Endothelial cell of umbilical vein (primary cell): ENCODE results near the gene SYNE3. TPM values are rescaled to one million over a fixed set of nuclear protein-coding genes. Genes with fewer than 3 reads are reported as not detected.

Experiments
- BruUV-seq: library from RNA; stranded (reverse); fragments of 400-500 nt; replicated peaks from 2 replicates; lab custom pipeline; 2021; lab: Mats Ljungman, UMichigan
- CTCF ChIA-PET: fragments of 300-600, 350-600 bp; sonication (Branson Sonifier 250); formaldehyde crosslinking; loops from one replicate; lab custom pipeline; 2021; ENCODE audit warnings: antibody characterized with exemption, inconsistent platforms; lab: Charles Lee
- POLR2A ChIA-PET: fragments of 300-600, 350-600 bp; sonication (Branson Sonifier 250); formaldehyde crosslinking; loops from one replicate; lab custom pipeline; 2021; ENCODE audit warnings: antibody characterized with exemption, inconsistent platforms; lab: Charles Lee
- DNase-seq: peaks from one replicate; pipeline ENCODE4 v3.0.0-alpha.2; 2011; ENCODE audit warnings: low read depth, low spot score
- FAIRE-seq: peaks from 2 replicates; lab custom pipeline; 2011; peaks lifted over from hg19 to GRCh38; lab: Jason Lieb, UNC
- H2AFZ ChIP-seq: 2 replicates; pipeline ENCODE4 v1.6.0; 2012; ENCODE audit warnings: low read depth, low read length, control low read depth, inconsistent platforms
- H3K27ac ChIP-seq: 2 replicates; pipeline ENCODE4 v1.5.1; 2011; ENCODE audit warnings: low read depth, mild to moderate bottlenecking, control low read depth, low read length, moderate library complexity; ENCODE audit not compliant: insufficient read depth
- H3K27me3 ChIP-seq, 2 experiments: 2 replicates each; pipeline versions ENCODE4 v1.6.0 to v1.6.1; 2011; ENCODE audit warnings: low read length in 2 of 2, mixed read lengths in 1 of 2; ENCODE audit not compliant: control insufficient read depth in 2 of 2, insufficient read depth in 2 of 2
- H3K36me3 ChIP-seq, 2 experiments: 2 replicates in 1 of 2; 3 replicates in 1 of 2; pipeline ENCODE4 v1.5.1; 2011; ENCODE audit warnings: low read length in 2 of 2, mild to moderate bottlenecking in 1 of 2, moderate library complexity in 1 of 2; ENCODE audit not compliant: control insufficient read depth in 2 of 2, insufficient read depth in 2 of 2; ENCODE audit errors: extremely low read depth in 1 of 2
- H3K4me1 ChIP-seq: 3 replicates; pipeline ENCODE4 v1.5.1; 2011; ENCODE audit warnings: mild to moderate bottlenecking, low read length; ENCODE audit not compliant: control insufficient read depth, insufficient read depth; ENCODE audit errors: extremely low read depth
- H3K4me2 ChIP-seq: 2 replicates; pipeline ENCODE4 v1.6.1; 2011; ENCODE audit warnings: low read length, control low read depth, mixed read lengths; ENCODE audit not compliant: insufficient read depth
- H3K4me3 ChIP-seq, 3 experiments: fragments of 200-600 bp in 1 of 3; sonication (generic), shearing (Covaris generic) in 1 of 3; replicated peaks in 1 of 3; 2 replicates each; pipeline ENCODE4 v1.5.1; 2011 to 2016; ENCODE audit warnings: control low read depth in 3 of 3, low read length in 3 of 3, mild to moderate bottlenecking in 2 of 3, inconsistent platforms in 1 of 3, low read depth in 1 of 3, moderate library complexity in 1 of 3; ENCODE audit not compliant: insufficient read depth in 1 of 3
- H3K79me2 ChIP-seq: 2 replicates; pipeline ENCODE4 v1.6.0; 2012; ENCODE audit warnings: low read length, inconsistent platforms; ENCODE audit not compliant: control insufficient read depth, insufficient read depth
- H3K9ac ChIP-seq: replicated peaks from 2 replicates; pipeline ENCODE3; 2011; ENCODE audit warnings: low read length, control low read depth; ENCODE audit not compliant: insufficient read depth; ENCODE audit errors: extremely low read depth
- H3K9me1 ChIP-seq: replicated peaks from 3 replicates; pipeline ENCODE4 v1.6.0; 2011; ENCODE audit warnings: mild to moderate bottlenecking, low read length; ENCODE audit not compliant: control insufficient read depth, insufficient read depth; ENCODE audit errors: extremely low read depth
- H3K9me3 ChIP-seq: replicated peaks from 2 replicates; pipeline ENCODE4 v1.5.1; 2012; ENCODE audit warnings: low read length, inconsistent platforms; ENCODE audit not compliant: control insufficient read depth, insufficient read depth
- H4K20me1 ChIP-seq: replicated peaks from 2 replicates; pipeline ENCODE3; 2011; ENCODE audit warnings: mild to moderate bottlenecking, low read length; ENCODE audit not compliant: control insufficient read depth, insufficient read depth; ENCODE audit errors: extremely low read depth
- CTCF ChIP-seq, 2 donors: IDR thresholded peaks; 1 replicate in 1 of 2; 2 replicates in 1 of 2; pipeline ENCODE4 v1.5.1; 2011; ENCODE audit warnings: low read length in 2 of 2, mild to moderate bottlenecking in 2 of 2, moderate library complexity in 2 of 2, control low read depth in 1 of 2, inconsistent platforms in 1 of 2, low read depth in 1 of 2; ENCODE audit not compliant: insufficient read depth in 1 of 2; ENCODE audit errors: extremely low read depth in 1 of 2
- EZH2 ChIP-seq: IDR thresholded peaks from 2 replicates; pipeline ENCODE4 v1.6.1; 2012; ENCODE audit warnings: borderline replicate concordance, low read depth, mild to moderate bottlenecking, moderate library complexity, low read length, inconsistent platforms; ENCODE audit not compliant: severe bottlenecking
- FOS ChIP-seq: IDR thresholded peaks from 2 replicates; pipeline ENCODE4 v1.6.1; 2011; ENCODE audit warnings: mild to moderate bottlenecking, low read length, moderate library complexity, borderline replicate concordance; ENCODE audit not compliant: insufficient read depth
- GATA2 ChIP-seq: IDR thresholded peaks from 2 replicates; pipeline ENCODE4 v1.7.0; 2011; ENCODE audit warnings: low read depth, mild to moderate bottlenecking, moderate library complexity, mixed read lengths, low read length; ENCODE audit not compliant: insufficient read length, insufficient read depth
- JUN ChIP-seq: IDR thresholded peaks from 2 replicates; pipeline ENCODE4 v1.6.1; 2011; ENCODE audit warnings: borderline replicate concordance, low read depth; ENCODE audit not compliant: insufficient read length, insufficient read depth
- MAX ChIP-seq: IDR thresholded peaks from 2 replicates; pipeline ENCODE4 v1.6.1; 2011; ENCODE audit not compliant: insufficient read depth, insufficient read length
- MYC ChIP-seq: IDR thresholded peaks from one replicate; pipeline ENCODE4 v1.6.1; 2011; ENCODE audit warnings: mild to moderate bottlenecking, low read depth, low read length
- POLR2A ChIP-seq: IDR thresholded peaks from 2 replicates; pipeline ENCODE4 v1.6.1; 2012; ENCODE audit warnings: low read depth, mild to moderate bottlenecking, control low read depth, low read length
- POLR2AphosphoS5 ChIP-seq: IDR thresholded peaks from 2 replicates; pipeline ENCODE4 v1.6.1; 2012; ENCODE audit warnings: low read depth, mild to moderate bottlenecking, control low read depth, low read length, moderate library complexity; ENCODE audit not compliant: insufficient read depth
- dilution Hi-C: fragments of 300-500 bp; cut with MboI; formaldehyde crosslinking; loops from one replicate; pipeline ENCODE4 v1.15.0; 2019; ENCODE audit warnings: low sequenced_read_pairs; ENCODE audit not compliant: extremely low pct_ligation_motif_present
- intact Hi-C: fragments of 100-400 bp; cut with micrococcal nuclease; formaldehyde crosslinking; loops from one replicate; pipeline ENCODE4 v1.10.0; 2022
- polyA plus RNA-seq, 4 experiments: library from polyadenylated mRNA; depleted of rRNA in 3 of 4; stranded (reverse) in 3 of 4; unstranded in 1 of 4; fragments of >200 nt; gene quantifications; 2 replicates each; pipeline versions ENCODE4 v1.2.1 to v1.2.3, GENCODE V29; 2011 to 2012; ENCODE audit warnings: missing spikeins in 1 of 4
- total RNA-seq: library from RNA; stranded (reverse); gene quantifications from 2 replicates; pipeline ENCODE4 v1.2.3, GENCODE V29; 2021

The SYNE3 gene
- total and polyA plus RNA-seq, 2 donors (not counting 3 experiments of a cell fraction or from before 2014, with no cell fraction given) = 3.0 to 18.8 TPM

DNA sequence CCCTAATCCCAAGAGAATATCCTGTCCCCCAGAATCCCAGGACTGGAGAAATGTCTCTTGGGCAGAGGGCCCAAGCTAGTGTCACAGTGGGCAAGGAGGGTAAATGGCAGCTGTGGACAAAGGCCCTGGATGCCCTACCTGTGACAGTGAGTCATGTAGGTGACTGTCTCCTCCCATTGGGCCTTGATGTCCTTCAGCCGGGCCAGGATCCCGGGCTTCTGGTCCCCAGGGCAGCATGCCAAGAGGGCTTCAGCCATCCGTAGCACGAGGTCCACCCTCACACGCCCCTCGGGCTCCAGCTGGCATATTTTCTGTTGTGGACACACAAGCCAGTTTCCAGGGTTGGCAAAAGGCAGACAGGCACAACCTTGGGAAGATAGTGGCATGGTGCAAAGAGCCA is 48.8 kb downstream of the SYNE3 start:
- peaks cover 5 to 6% of the 10 kb centered on the region in 2 experiments for H3K36me3 ChIP-seq
- TF ChIP-seq MAX = no peak
- TF ChIP-seq POLR2AphosphoS5 = no peak
- no peak for TF ChIP-seq EZH2
- no peak for TF ChIP-seq MYC
- no peak for TF ChIP-seq POLR2A
- no peak for TF ChIP-seq FOS
- no peak for TF ChIP-seq JUN
- TF ChIP-seq CTCF (IDR thresholded peaks at IDR 0.05; ENCODE audit: extremely low read depth in 1 of 2, insufficient read depth in 1 of 2, low read depth in 1 of 2, low read length in 2 of 2) = no peak
- TF ChIP-seq GATA2 = no peak
- H2AFZ ChIP-seq = no peak overlapping the region
- dilution Hi-C loops = no loop called here
- H3K27ac ChIP-seq = no peak overlapping the region
- ChIA-PET CTCF (interaction anchor here (1.6 kb wide), 1 partner anchor 16 kb away, joined by 4 read pairs; no protein-coding TSS in a partner anchor), POLR2A (no interaction called here)
- H3K9ac ChIP-seq = no peak overlapping the region
- intact Hi-C loops = no loop called here
- H3K9me3 ChIP-seq = no peaks in the 10 kb centered on the region
- no peaks in the 10 kb centered on the region for H3K79me2 ChIP-seq
- H3K27me3 ChIP-seq = no peaks in the 10 kb centered on the region
- no peak overlapping the region for H3K4me3 ChIP-seq
- no peak overlapping the region for H3K4me2 ChIP-seq
- BruUV-seq = no TSS peak
- H3K9me1 ChIP-seq = no peaks in the 10 kb centered on the region
- peaks cover 7% of the 10 kb centered on the region for H3K4me1 ChIP-seq
- no peak for DNase-seq
- H4K20me1 ChIP-seq = no peaks in the 10 kb centered on the region
- FAIRE-seq = no peak
